ENCODE data around the gene HS3ST3B1. TPM values are rescaled to one million over a fixed set of nuclear protein-coding genes. Genes with fewer than 3 reads are reported as not detected.

HS3ST3B1 gene
- total and polyA plus RNA-seq, 7 donors, result 0.23 to 1.6 (median 0.64) TPM

DNA sequence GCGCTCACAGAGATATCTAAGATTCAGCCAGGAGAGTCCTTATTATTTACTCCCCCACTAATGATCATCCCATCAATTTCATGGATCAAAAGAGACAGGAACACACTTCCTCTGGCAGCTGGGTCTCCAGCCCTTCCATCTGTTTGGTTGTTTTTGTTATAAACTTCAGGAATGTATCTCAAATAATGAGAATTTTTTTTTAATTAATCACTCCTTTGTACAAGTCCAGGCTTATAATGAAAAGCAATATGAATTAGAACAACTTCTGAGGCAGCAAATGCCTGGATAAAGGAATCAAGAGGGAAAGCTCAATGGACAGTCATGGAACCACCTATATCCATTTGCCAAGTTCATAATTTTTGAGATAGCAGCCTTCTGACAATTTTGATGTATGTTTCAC lies 73.4 kb downstream of the HS3ST3B1 start:
- no peak for DNase-seq
- intact Hi-C loops (cut with DNase I), result no loop called here
- Histone ChIP-seq H3K9me3 (no peaks in the 10 kb centered on the region), H3K4me3 (no peak overlapping the region), H3K27ac (no peak overlapping the region), H3K4me1 (no peaks in the 10 kb centered on the region), H3K27me3 (ENCODE audit: insufficient read depth in 3 of 3, low read length in 2 of 3) (peaks cover 0 to 12% (median 0%) of the 10 kb centered on the region in 3 donors), H3K36me3 (ENCODE audit: insufficient read depth in 1 of 2, low read depth in 1 of 2) (no peaks in the 10 kb centered on the region)
- ATAC-seq, result no peak
- TF ChIP-seq CTCF (IDR thresholded peaks at IDR 0.05), result no peak
- 43 to 72% (median 44%) methylated on average over 1 of the region's 1 CpG for WGBS, 3 donors

DNA sequence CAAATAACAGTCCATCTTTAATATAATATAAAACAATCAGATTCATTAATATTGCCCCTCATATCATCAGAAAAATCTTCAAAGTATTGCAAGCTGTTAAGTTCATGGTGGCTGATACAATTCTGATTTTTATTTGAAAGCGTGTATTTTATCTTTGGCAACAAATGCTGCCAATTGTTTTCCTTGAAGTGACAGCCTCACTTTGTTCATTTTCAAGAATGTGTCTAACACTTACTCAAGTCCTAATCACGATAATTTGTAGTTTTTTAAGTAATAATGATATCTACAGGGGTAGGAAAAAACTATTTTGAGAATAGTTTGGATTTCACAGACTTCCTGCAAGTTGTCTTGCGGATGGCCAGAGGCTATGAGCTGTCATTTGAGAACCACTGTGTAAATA lies 75.8 kb downstream of the HS3ST3B1 start:
- WGBS, 3 donors, result 52 to 64% (median 58%) methylated on average over 3 of the region's 3 CpGs
- no peak for ATAC-seq
- Histone ChIP-seq H3K27ac (no peak overlapping the region), H3K9me3 (no peaks in the 10 kb centered on the region), H3K4me3 (no peak overlapping the region), H3K27me3 (ENCODE audit: insufficient read depth in 3 of 3, low read length in 2 of 3) (peaks cover 0 to 12% (median 0%) of the 10 kb centered on the region in 3 donors), H3K36me3 (ENCODE audit: insufficient read depth in 1 of 2, low read depth in 1 of 2) (no peaks in the 10 kb centered on the region), H3K4me1 (no peaks in the 10 kb centered on the region)
- TF ChIP-seq CTCF (IDR thresholded peaks at IDR 0.05), result no peak
- DNase-seq, result no peak
- intact Hi-C loops (cut with DNase I), result no loop called here

- H3K27me3 ChIP-seq (ENCODE audit: insufficient read depth in 3 of 3, low read length in 2 of 3), result no peaks in the 10 kb centered on the region
- DNase-seq (no peak), ATAC-seq (no peak)
- H3K27ac ChIP-seq, result no peak overlapping the region
- WGBS, 3 donors, result 71 to 81% (median 75%) methylated on average over 6 of the region's 6 CpGs
- TF ChIP-seq CTCF (IDR thresholded peaks at IDR 0.05), result no peak
- H3K9me3 ChIP-seq, result no peaks in the 10 kb centered on the region
- no peak overlapping the region for H3K4me3 ChIP-seq
- no peaks in the 10 kb centered on the region for H3K36me3 ChIP-seq (ENCODE audit: insufficient read depth in 1 of 2, low read depth in 1 of 2)
- no peaks in the 10 kb centered on the region for H3K4me1 ChIP-seq
- intact Hi-C loops (cut with DNase I), result no loop called here
Measured at GRCh38 chr17:14381606-14382005, 80.7 kb downstream of the HS3ST3B1 start.

DNA sequence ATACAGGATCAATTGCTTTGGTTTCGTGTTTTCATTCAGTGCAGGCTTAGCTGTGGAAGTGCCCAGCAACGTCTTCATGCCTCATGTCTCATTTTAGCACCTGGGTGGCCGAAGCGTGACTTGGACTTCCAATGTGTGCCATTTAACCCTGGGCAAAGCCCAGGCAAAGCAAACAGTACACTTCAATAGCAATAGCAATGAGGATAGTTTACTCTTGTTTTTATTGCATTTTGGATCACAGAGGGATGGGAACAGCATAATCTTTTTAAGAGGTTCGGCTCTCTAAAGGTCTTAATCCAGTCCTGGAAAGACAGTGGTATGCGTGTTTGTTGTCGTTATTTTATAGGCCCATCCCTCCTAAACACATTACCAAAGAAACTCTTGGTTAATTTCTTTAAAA lies 86.2 kb downstream of the HS3ST3B1 start:
- no peak for ATAC-seq
- Histone ChIP-seq H3K27me3 (ENCODE audit: insufficient read depth in 3 of 3, low read length in 2 of 3) (no peaks in the 10 kb centered on the region), H3K4me1 (no peaks in the 10 kb centered on the region), H3K4me3 (no peak overlapping the region), H3K36me3 (ENCODE audit: insufficient read depth in 1 of 2, low read depth in 1 of 2) (no peaks in the 10 kb centered on the region), H3K27ac (no peak overlapping the region), H3K9me3 (peaks cover 5% of the 10 kb centered on the region)
- WGBS, 3 donors, result 59 to 71% (median 66%) methylated on average over 7 of the region's 7 CpGs
- TF ChIP-seq CTCF (IDR thresholded peaks at IDR 0.05), result no peak
- DNase-seq, result no peak
- intact Hi-C loops (cut with DNase I), result no loop called here

DNA sequence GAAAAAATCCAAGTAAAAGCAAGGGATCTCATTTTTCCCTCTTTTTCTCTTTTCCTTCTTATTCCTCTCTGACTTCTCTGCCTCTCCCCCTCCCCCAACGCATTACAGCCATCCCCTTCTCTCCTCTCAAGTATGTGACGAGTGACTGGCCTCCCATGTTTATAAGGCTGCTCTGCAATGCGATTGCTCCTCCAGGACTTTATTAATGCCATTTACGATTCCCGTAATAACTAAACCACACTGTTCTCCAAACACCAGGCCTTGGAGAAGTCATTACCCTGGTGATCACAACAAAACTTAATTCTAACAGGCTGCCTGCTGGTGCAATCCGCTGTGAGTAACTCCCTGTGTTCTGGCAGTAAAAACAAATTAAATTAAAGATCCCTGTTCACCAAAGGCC lies 88.8 kb downstream of the HS3ST3B1 start:
- ATAC-seq, result no peak
- Histone ChIP-seq H3K27me3 (ENCODE audit: insufficient read depth in 3 of 3, low read length in 2 of 3) (no peaks in the 10 kb centered on the region), H3K4me1 (no peaks in the 10 kb centered on the region), H3K27ac (no peak overlapping the region), H3K36me3 (ENCODE audit: insufficient read depth in 1 of 2, low read depth in 1 of 2) (no peaks in the 10 kb centered on the region), H3K4me3 (no peak overlapping the region), H3K9me3 (peaks cover 5% of the 10 kb centered on the region)
- intact Hi-C loops (cut with DNase I), result no loop called here
- WGBS, 3 donors, result 55 to 58% (median 58%) methylated on average over 6 of the region's 6 CpGs
- DNase-seq, result no peak
- TF ChIP-seq CTCF (IDR thresholded peaks at IDR 0.05), result no peak
